Epithelial cell of proximal tubule (primary cell): ENCODE measurements around the gene MRPL12. TPM values are rescaled to one million over a fixed set of nuclear protein-coding genes. Genes with fewer than 3 reads are reported as not detected.
"Not testable (repeated sequence)": the region's sequence is repeated elsewhere in the genome, so short reads cannot be mapped to it uniquely, and the experiment has no call there.

ENCODE experiments used
- DNase-seq: peaks from one replicate; pipeline ENCODE4 v3.0.0-alpha.2; 2011; ENCODE audit warnings: low read depth
- H3K4me3 ChIP-seq: 2 replicates; pipeline ENCODE4 v1.5.1; 2011; ENCODE audit warnings: low read depth, mild to moderate bottlenecking, low read length
- total RNA-seq: library from RNA; depleted of rRNA; stranded (reverse); fragments of >200 nt; gene quantifications from 2 replicates; pipeline ENCODE4 v1.2.3, GENCODE V29; 2015
- TF ChIP-seq, protein P1 (sequence below): conservative IDR thresholded peaks from 2 replicates; pipeline ENCODE4 v1.5.1; 2012; ENCODE audit warnings: low read depth, mild to moderate bottlenecking, low read length

Gene MRPL12
- total RNA-seq, 1 donor from 2014 or later, result 127 TPM

DNA sequence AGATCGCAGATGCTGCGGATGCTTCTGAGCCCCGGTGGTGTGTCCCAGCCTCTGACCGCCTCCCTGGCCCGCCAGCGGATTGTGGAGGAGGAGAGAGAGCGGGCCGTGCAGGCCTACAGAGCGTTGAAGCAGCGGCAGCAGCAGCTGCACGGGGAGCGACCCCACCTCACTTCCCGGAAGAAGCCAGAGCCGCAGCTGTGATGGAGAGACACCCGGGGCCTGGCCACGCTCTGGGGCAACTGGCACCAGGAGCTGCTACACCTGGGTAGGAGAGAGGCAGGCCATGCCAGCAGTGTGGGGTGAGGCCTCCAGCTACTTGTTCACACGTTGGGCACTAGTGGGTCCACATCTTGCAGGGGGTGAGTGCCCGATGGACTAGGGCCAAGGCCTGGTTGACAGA, 30.7 kb upstream of the MRPL12 start:
- TF ChIP-seq, protein P1, sequence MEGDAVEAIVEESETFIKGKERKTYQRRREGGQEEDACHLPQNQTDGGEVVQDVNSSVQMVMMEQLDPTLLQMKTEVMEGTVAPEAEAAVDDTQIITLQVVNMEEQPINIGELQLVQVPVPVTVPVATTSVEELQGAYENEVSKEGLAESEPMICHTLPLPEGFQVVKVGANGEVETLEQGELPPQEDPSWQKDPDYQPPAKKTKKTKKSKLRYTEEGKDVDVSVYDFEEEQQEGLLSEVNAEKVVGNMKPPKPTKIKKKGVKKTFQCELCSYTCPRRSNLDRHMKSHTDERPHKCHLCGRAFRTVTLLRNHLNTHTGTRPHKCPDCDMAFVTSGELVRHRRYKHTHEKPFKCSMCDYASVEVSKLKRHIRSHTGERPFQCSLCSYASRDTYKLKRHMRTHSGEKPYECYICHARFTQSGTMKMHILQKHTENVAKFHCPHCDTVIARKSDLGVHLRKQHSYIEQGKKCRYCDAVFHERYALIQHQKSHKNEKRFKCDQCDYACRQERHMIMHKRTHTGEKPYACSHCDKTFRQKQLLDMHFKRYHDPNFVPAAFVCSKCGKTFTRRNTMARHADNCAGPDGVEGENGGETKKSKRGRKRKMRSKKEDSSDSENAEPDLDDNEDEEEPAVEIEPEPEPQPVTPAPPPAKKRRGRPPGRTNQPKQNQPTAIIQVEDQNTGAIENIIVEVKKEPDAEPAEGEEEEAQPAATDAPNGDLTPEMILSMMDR, result no peak
- H3K4me3 ChIP-seq, result no peak overlapping the region
- DNase-seq, result no peak

DNA sequence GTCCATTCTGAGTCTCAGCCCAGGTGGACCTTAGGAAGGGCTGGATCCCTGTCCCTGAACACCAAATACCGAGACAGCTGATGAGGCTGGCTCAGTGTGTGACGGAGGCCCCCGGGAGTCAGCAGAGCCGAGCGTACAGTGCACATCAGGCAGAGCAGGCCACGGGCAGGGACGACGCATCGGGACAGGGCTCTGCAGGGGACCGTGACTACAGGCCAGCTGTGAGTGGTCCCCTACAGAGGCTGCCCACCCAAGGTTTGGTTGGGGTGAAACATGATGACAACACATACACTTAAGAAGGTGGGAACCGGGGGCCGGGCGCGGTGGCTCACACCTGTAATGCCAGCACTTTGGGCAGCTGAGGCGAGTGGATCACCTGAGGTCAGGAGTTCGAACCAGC, 30.2 kb upstream of the MRPL12 start:
- H3K4me3 ChIP-seq, result no peak overlapping the region
- TF ChIP-seq, protein P1, result no peak
- DNase-seq, result no peak

GRCh38 chr17:81673561-81674258, 29.5 kb upstream of the MRPL12 start:
- TF ChIP-seq, protein P1, result no peak
- H3K4me3 ChIP-seq, result no peak overlapping the region
- DNase-seq, result no peak

GRCh38 chr17:81675515-81676221, 27.5 kb upstream of the MRPL12 start:
- TF ChIP-seq, protein P1, result peak; percentile 47
- H3K4me3 ChIP-seq, DNase-seq: not testable (repeated sequence)

- H3K4me3 ChIP-seq, result no peak overlapping the region
- TF ChIP-seq, protein P1, result no peak
- DNase-seq, result no peak
Observed at GRCh38 chr17:81676906-81677305, 26.3 kb upstream of the MRPL12 start.

- TF ChIP-seq, protein P1, result no peak
- no peak for DNase-seq
- H3K4me3 ChIP-seq, result no peak overlapping the region
Observed at GRCh38 chr17:81680150-81680549, 23.0 kb upstream of the MRPL12 start.
